Lung (tissue), 12 donors: ENCODE results near the gene C11orf21. TPM values are rescaled to one million over a fixed set of nuclear protein-coding genes. Genes with fewer than 3 reads are reported as not detected.

Experiments used
- ATAC-seq: fragments of 200-7000 bp; cut with Tn5 transposase; one replicate; pipeline ENCODE4 v1.9.1; 2020; ENCODE audit warnings: moderate number of reproducible peaks; ENCODE audit not compliant: insufficient read depth, low FRiP score
- DNase-seq, 3 donors: peaks; one replicate each; pipeline ENCODE4 v3.0.0-alpha.2; 2013 to 2017
- H3K27ac ChIP-seq, 2 donors: one replicate each; pipeline ENCODE4 v1.5.1; 2013; ENCODE audit warnings: mild to moderate bottlenecking in 2 of 2, moderate library complexity in 2 of 2, control low read depth in 1 of 2, inconsistent platforms in 1 of 2, low read depth in 1 of 2, low read length in 1 of 2
- H3K27me3 ChIP-seq, 3 donors: one replicate each; pipeline ENCODE4 v1.5.1; 2013; ENCODE audit warnings: low read length in 2 of 3; ENCODE audit not compliant: control insufficient read depth in 3 of 3, insufficient read depth in 3 of 3
- H3K36me3 ChIP-seq, 4 donors: one replicate each; pipeline ENCODE4 v1.5.1; 2013; ENCODE audit warnings: low read length in 4 of 4, mild to moderate bottlenecking in 1 of 4, moderate library complexity in 1 of 4; ENCODE audit not compliant: control insufficient read depth in 4 of 4, insufficient read depth in 4 of 4
- H3K4me1 ChIP-seq, 5 donors: one replicate each; pipeline ENCODE4 v1.5.1; 2013; ENCODE audit warnings: low read length in 5 of 5, mild to moderate bottlenecking in 2 of 5, moderate library complexity in 1 of 5; ENCODE audit not compliant: control insufficient read depth in 5 of 5, insufficient read depth in 5 of 5
- H3K4me3 ChIP-seq: one replicate; pipeline ENCODE4 v1.5.1; 2013; ENCODE audit warnings: mild to moderate bottlenecking, control low read depth, moderate library complexity
- H3K9ac ChIP-seq, 2 donors: one replicate each; pipeline ENCODE4 v1.5.1; 2013; ENCODE audit warnings: low read length in 2 of 2, control low read depth in 1 of 2; ENCODE audit not compliant: insufficient read depth in 1 of 2
- H3K9me3 ChIP-seq, 4 donors: one replicate each; pipeline ENCODE4 v1.5.1; 2013; ENCODE audit warnings: low read length in 3 of 4, mild to moderate bottlenecking in 1 of 4, moderate library complexity in 1 of 4; ENCODE audit not compliant: control insufficient read depth in 4 of 4, insufficient read depth in 3 of 4
- CTCF ChIP-seq: IDR thresholded peaks from 2 replicates; pipeline ENCODE4 v1.5.1; 2012; ENCODE audit warnings: mild to moderate bottlenecking; ENCODE audit errors: control extremely low read depth, extremely low read depth
- WGBS, 2 donors: extraction: QIAGEN DNeasy Blood & Tissue Kit; methylation state at CpG; one replicate each; pipeline ENCODE4 v1.1.7; 2013; 5-methylcytosine and 5-hydroxymethylcytosine counted together
- polyA plus RNA-seq, 2 donors: library from polyadenylated mRNA; stranded (reverse); fragments of 200-250 nt; gene quantifications; one replicate each; pipeline ENCODE4 v1.2.1, GENCODE V29; 2013
- total RNA-seq, 2 donors: library from RNA; depleted of rRNA in 1 of 2; stranded (reverse); fragments of >200 nt in 1 of 2; gene quantifications; one replicate each; pipeline ENCODE4 v1.2.1, GENCODE V29; 2014 to 2021
- donor health status: control.
- donor health status: control.
- donor health status: Bipolar disorder and iron deficiency.
- donor health status: healthy.
- donor health status: DM: yes; HTN: yes; CAD: no.

C11orf21 gene
- total and polyA plus RNA-seq, 4 donors = 3.4 to 6.0 (median 4.8) TPM

- Histone ChIP-seq H3K36me3 (no peaks in the 10 kb centered on the region), H3K27ac (no peak overlapping the region), H3K9ac (no peak overlapping the region), H3K27me3 (peaks cover 7 to 21% (median 13%) of the 10 kb centered on the region in 3 donors), H3K4me3 (no peak overlapping the region), H3K4me1 (peaks cover 0 to 19% (median 0%) of the 10 kb centered on the region in 5 donors), H3K9me3 (no peaks in the 10 kb centered on the region)
- no peak for TF ChIP-seq CTCF
- 86 to 91% methylated on average over 12 of the region's 12 CpGs for WGBS, 2 donors
- peak in 1 of 3 donors; percentile 12 for DNase-seq
- no peak for ATAC-seq
Measured at GRCh38 chr11:2267306-2267850, 34.3 kb downstream of the C11orf21 start.

DNA sequence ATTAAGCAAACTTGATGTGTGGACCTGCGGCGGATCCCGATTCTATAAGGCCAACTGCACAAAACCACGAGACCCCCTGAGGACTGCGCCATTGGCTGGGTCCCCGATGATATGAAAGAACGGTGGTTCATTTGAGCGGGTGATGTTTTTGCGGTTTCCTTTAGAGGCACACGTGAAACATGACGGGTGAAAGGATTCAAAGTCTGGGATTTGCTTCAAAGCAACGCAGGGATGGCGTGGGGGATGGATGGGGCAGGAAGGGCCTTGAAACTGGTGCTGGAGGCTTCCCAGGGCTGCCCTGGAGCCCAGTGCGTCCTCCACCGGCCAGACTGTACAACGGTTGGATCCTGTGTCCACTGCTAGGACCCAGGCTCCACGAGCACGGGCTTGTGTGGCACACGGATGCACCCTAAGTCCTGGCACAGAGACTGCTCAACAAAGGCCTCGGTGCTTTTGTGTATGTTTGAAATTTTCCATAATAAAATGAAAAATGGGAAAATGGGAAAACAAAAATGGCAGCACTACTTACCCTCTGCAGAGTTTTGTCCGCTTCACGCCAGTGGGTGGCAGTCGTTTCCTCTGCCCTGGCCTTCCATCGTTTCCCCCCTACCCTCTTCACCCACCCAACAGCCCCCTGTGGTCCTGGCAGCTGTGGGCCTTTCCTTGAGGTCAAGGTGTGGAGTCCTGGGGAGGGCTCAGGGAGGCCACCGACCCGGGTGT lies 35.0 kb downstream of the C11orf21 start:
- H3K9me3 ChIP-seq = no peaks in the 10 kb centered on the region
- H3K36me3 ChIP-seq = no peaks in the 10 kb centered on the region
- H3K4me3 ChIP-seq = no peak overlapping the region
- H3K27me3 ChIP-seq = peaks cover 7 to 15% (median 9%) of the 10 kb centered on the region in 3 donors
- TF ChIP-seq CTCF = no peak
- peaks cover 0 to 19% (median 0%) of the 10 kb centered on the region in 5 donors for H3K4me1 ChIP-seq
- no peak for ATAC-seq
- no peak overlapping the region for H3K9ac ChIP-seq
- peak in 1 of 3 donors; percentile 8 for DNase-seq
- WGBS, 2 donors = 94 to 95% methylated on average over 26 of the region's 26 CpGs
- H3K27ac ChIP-seq = no peak overlapping the region

GRCh38 chr11:2265854-2266585 lies 35.7 kb downstream of the C11orf21 start:
- TF ChIP-seq CTCF = no peak
- ATAC-seq = no peak
- peak overlapping the region in 1 of 2 donors; percentile 52 for H3K27ac ChIP-seq
- H3K36me3 ChIP-seq = no peaks in the 10 kb centered on the region
- H3K9me3 ChIP-seq = no peaks in the 10 kb centered on the region
- H3K27me3 ChIP-seq = peaks cover 3 to 7% (median 4%) of the 10 kb centered on the region in 3 donors
- peaks cover 0 to 19% (median 0%) of the 10 kb centered on the region in 5 donors for H3K4me1 ChIP-seq
- no peak overlapping the region for H3K9ac ChIP-seq
- 54 to 63% methylated on average over 24 of the region's 24 CpGs for WGBS, 2 donors
- DNase-seq = no peak
- H3K4me3 ChIP-seq = no peak overlapping the region
